HG03342 (cell line): ENCODE measurements around the gene FAM149A.
A peak's percentile ranks its signal among the peaks of the same experiment; 100 is the strongest.

ENCODE experiments used
- ATAC-seq: cut with Tn5 transposase; IDR thresholded peaks from one replicate; pipeline ENCODE4 v1.9.1; 2021; ENCODE audit warnings: mild to moderate bottlenecking, moderate library complexity; ENCODE audit not compliant: unreplicated experiment

Gene FAM149A

GRCh38 chr4:186200516-186200915, 96.0 kb downstream of the FAM149A start:
- ATAC-seq: no peak

- ATAC-seq: no peak
Measured at GRCh38 chr4:186201010-186201409, 96.5 kb downstream of the FAM149A start.

- ATAC-seq: peak; percentile 98
Measured at GRCh38 chr4:186201535-186202230, 97.2 kb downstream of the FAM149A start.

- no peak for ATAC-seq
Measured at GRCh38 chr4:186202490-186203140, 98.1 kb downstream of the FAM149A start.

GRCh38 chr4:186203406-186203805, 98.9 kb downstream of the FAM149A start:
- no peak for ATAC-seq

- no peak for ATAC-seq
Measured at GRCh38 chr4:186204103-186204559, 99.6 kb downstream of the FAM149A start.

GRCh38 chr4:186204686-186205085, 100.2 kb downstream of the FAM149A start:
- ATAC-seq: no peak

GRCh38 chr4:186205156-186205555, 100.7 kb downstream of the FAM149A start:
- no peak for ATAC-seq

GRCh38 chr4:186216465-186217024, 112.0 kb downstream of the FAM149A start:
- ATAC-seq: no peak

GRCh38 chr4:186217733-186218293, 113.3 kb downstream of the FAM149A start:
- ATAC-seq: no peak

- ATAC-seq: no peak
Measured at GRCh38 chr4:186221624-186222023, 117.1 kb downstream of the FAM149A start.
